Esophagus muscularis mucosa (tissue), 4 donors: ENCODE results near the gene EIF4EBP2. TPM values are rescaled to one million over a fixed set of nuclear protein-coding genes. Genes with fewer than 3 reads are reported as not detected.

Source experiments
- DNase-seq: peaks from one replicate; pipeline ENCODE4 v3.0.0-alpha.2; 2017; ENCODE audit errors: extremely low spot score
- H3K27ac ChIP-seq, 4 donors: fragments of 200-600 bp; sonication (generic); replicated peaks in 1 of 4; 1 replicate in 3 of 4; 2 replicates in 1 of 4; pipeline ENCODE4 v1.5.1; 2016 to 2019; ENCODE audit warnings: mild to moderate bottlenecking in 1 of 4
- H3K27me3 ChIP-seq, 4 donors: fragments of 200-600 bp; sonication (generic); one replicate each; pipeline versions ENCODE4 v1.5.1 to v1.6.0; 2016 to 2019
- H3K36me3 ChIP-seq, 4 donors: fragments of 200-600 bp; sonication (generic); one replicate each; pipeline ENCODE4 v1.5.1; 2016 to 2019
- H3K4me1 ChIP-seq, 4 donors: fragments of 200-600 bp; sonication (generic); one replicate each; pipeline ENCODE4 v1.5.1; 2016 to 2019
- H3K4me3 ChIP-seq, 4 donors: fragments of 200-600 bp; sonication (generic); 1 replicate in 2 of 4; 2 replicates in 2 of 4; pipeline ENCODE4 v1.5.1; 2016 to 2019; ENCODE audit warnings: mild to moderate bottlenecking in 4 of 4, moderate library complexity in 1 of 4
- H3K9me3 ChIP-seq, 4 donors: fragments of 200-600 bp; sonication (generic); 1 replicate in 3 of 4; 2 replicates in 1 of 4; pipeline ENCODE4 v1.5.1; 2016 to 2019
- EP300 ChIP-seq: sonication (generic); formaldehyde crosslinking; IDR thresholded peaks from one replicate; pipeline ENCODE4 v1.6.1; 2017; ENCODE audit warnings: antibody characterized with exemption
- POLR2A ChIP-seq: fragments of 450-650 bp; IDR thresholded peaks from one replicate; pipeline ENCODE4 v1.6.1; 2017; ENCODE audit warnings: antibody characterized with exemption, moderate library complexity, mild to moderate bottlenecking, low read depth
- POLR2AphosphoS5 ChIP-seq, 2 donors: sonication (generic); formaldehyde crosslinking; IDR thresholded peaks; one replicate each; pipeline ENCODE4 v1.6.1; 2017; ENCODE audit warnings: antibody characterized with exemption in 2 of 2
- WGBS: methylation state at CpG from one replicate; pipeline ENCODE4 v1.1.5; 2018; 5-methylcytosine and 5-hydroxymethylcytosine counted together
- intact Hi-C: fragments of 100-400 bp; cut with DNase I; formaldehyde crosslinking; loops from one replicate; pipeline ENCODE4 v1.15.1; 2023
- total RNA-seq, 4 donors: library from RNA; depleted of rRNA; stranded (reverse); fragments of >200 nt; gene quantifications; one replicate each; pipeline versions ENCODE4 v1.1.0 to v1.2.1, GENCODE V29; 2016
- TF ChIP-seq, protein P1 (sequence below), 3 experiments: fragments of 200-600 bp in 2 of 3; fragments of 450-650 bp in 1 of 3; sonication (generic) in 2 of 3; IDR thresholded peaks; one replicate each; pipeline ENCODE4 v1.5.1; 2017 to 2019; ENCODE audit warnings: antibody characterized with exemption in 3 of 3, mild to moderate bottlenecking in 2 of 3, moderate library complexity in 1 of 3

Gene EIF4EBP2
- total RNA-seq, 4 donors from 2014 or later, result 73.6 to 99.9 (median 78.4) TPM

DNA sequence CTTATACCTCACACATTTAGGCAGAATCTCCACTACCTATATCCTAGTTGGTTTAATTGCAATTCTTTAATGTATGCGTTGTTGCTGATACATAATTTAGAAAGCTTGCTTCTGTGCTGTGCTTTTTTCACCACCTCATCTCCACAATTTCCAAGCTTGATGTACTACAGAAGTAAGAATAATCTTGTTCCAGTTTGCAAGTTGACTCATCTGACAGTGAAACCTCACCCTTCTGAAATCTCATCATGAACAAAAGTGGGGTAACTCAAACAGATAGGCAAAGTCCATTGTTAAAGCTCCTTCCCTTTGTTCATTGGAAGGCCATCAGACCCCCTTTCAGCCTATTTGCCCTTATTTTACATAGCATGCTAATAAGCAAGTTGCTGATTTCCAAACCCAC is 13.6 kb downstream of the EIF4EBP2 start:
- peaks cover 9 to 36% (median 34%) of the 10 kb centered on the region in 4 donors for H3K4me1 ChIP-seq
- no peak for DNase-seq
- H3K27me3 ChIP-seq, result no peaks in the 10 kb centered on the region
- no peak overlapping the region for H3K4me3 ChIP-seq
- intact Hi-C loops, result no loop called here
- 100% methylated on average over 1 of the region's 1 CpG for WGBS
- TF ChIP-seq, protein P1, sequence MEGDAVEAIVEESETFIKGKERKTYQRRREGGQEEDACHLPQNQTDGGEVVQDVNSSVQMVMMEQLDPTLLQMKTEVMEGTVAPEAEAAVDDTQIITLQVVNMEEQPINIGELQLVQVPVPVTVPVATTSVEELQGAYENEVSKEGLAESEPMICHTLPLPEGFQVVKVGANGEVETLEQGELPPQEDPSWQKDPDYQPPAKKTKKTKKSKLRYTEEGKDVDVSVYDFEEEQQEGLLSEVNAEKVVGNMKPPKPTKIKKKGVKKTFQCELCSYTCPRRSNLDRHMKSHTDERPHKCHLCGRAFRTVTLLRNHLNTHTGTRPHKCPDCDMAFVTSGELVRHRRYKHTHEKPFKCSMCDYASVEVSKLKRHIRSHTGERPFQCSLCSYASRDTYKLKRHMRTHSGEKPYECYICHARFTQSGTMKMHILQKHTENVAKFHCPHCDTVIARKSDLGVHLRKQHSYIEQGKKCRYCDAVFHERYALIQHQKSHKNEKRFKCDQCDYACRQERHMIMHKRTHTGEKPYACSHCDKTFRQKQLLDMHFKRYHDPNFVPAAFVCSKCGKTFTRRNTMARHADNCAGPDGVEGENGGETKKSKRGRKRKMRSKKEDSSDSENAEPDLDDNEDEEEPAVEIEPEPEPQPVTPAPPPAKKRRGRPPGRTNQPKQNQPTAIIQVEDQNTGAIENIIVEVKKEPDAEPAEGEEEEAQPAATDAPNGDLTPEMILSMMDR (IDR thresholded peaks at IDR 0.05), result no peak
- no peak for TF ChIP-seq POLR2A
- no peak for TF ChIP-seq EP300
- TF ChIP-seq POLR2AphosphoS5 (IDR thresholded peaks at IDR 0.05), result no peak
- H3K9me3 ChIP-seq, result no peaks in the 10 kb centered on the region
- peak overlapping the region in 1 of 4 donors; percentile 11 for H3K27ac ChIP-seq
- H3K36me3 ChIP-seq, result peaks cover 25 to 39% (median 31%) of the 10 kb centered on the region in 4 donors

DNA sequence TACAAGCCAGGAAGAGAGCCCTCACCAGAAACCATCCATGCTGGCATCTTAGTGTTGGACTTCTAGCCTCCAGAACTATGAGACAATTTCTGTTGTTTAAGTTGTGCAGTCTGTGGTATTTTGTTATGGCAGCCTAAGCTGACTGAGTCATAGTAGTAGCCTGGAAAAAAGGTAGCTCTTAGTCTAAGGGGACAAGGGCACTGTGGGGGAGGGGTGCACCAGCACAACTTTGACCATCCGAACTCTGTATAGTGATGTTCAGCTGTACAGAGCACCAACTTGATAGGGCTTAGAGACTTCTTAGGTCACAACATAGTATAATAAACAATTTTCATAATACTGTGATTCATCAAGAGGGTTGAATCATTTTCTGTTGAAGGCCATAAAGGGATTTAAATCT is 14.3 kb downstream of the EIF4EBP2 start:
- Histone ChIP-seq H3K4me1 (peaks cover 8 to 35% (median 27%) of the 10 kb centered on the region in 4 donors), H3K36me3 (peaks cover 25 to 42% (median 37%) of the 10 kb centered on the region in 4 donors), H3K9me3 (no peaks in the 10 kb centered on the region), H3K27me3 (no peaks in the 10 kb centered on the region), H3K4me3 (no peak overlapping the region), H3K27ac (peak overlapping the region in 2 of 4 donors; percentile 7 to 11)
- TF ChIP-seq POLR2A (no peak), POLR2AphosphoS5 (IDR thresholded peaks at IDR 0.05) (peak in 1 of 2 donors; percentile 23)
- TF ChIP-seq, protein P1 (IDR thresholded peaks at IDR 0.05), result no peak
- no peak for DNase-seq
- intact Hi-C loops, result no loop called here
- 71% methylated on average over 1 of the region's 1 CpG for WGBS

DNA sequence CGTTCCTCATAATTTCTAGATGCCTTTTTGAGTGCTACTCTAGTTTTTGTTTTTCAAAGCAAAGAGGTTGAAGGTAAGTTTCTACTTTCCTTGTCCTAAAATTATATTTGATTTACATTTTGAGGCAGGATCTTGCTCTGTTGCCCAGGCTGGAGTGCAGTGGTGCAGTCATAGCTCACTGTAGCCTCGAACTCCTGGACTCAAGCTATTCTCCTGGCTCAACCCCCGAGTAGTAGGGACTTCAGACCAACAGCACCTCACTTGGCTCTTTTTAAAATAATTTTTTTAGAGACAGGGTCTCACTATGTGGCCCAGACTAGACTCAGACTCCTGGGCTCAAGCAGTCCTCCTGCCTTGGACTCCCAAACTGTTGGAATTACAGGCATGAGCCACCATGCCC is 14.8 kb downstream of the EIF4EBP2 start:
- Histone ChIP-seq H3K9me3 (no peaks in the 10 kb centered on the region), H3K27ac (no peak overlapping the region), H3K36me3 (peaks cover 25 to 47% (median 42%) of the 10 kb centered on the region in 4 donors), H3K4me1 (peaks cover 12 to 36% (median 24%) of the 10 kb centered on the region in 4 donors), H3K4me3 (no peak overlapping the region), H3K27me3 (no peaks in the 10 kb centered on the region)
- no peak for DNase-seq
- 92% methylated on average over 3 of the region's 3 CpGs for WGBS
- no peak for TF ChIP-seq POLR2AphosphoS5 (IDR thresholded peaks at IDR 0.05)
- no peak for TF ChIP-seq POLR2A
- no peak for TF ChIP-seq EP300
- TF ChIP-seq, protein P1 (IDR thresholded peaks at IDR 0.05), result no peak
- intact Hi-C loops, result no loop called here

DNA sequence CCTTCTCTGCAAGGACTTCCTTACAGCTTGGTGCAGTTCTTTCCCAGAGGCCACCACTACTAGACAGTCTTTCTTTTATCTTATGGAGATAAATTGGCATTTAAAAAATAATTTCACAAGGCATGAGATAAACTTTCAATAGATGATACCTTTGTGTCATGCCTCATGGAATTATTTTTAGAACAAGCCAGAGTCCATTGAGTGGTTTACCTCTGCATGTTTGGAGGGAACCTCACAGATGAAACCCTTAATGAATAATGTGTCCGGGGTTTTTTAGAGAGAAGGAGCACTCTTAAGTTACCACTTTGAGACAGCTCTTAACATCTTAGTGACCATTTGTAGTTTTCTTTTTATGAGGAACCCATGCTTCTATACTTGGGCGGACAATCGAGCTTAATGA is 20.4 kb downstream of the EIF4EBP2 start:
- H3K36me3 ChIP-seq, result peaks cover 46 to 99% (median 93%) of the 10 kb centered on the region in 4 donors
- WGBS, result 83% methylated on average over 3 of the region's 3 CpGs

More for the DNA sequence above, 20.4 kb downstream of the EIF4EBP2 start:
- no peaks in the 10 kb centered on the region for H3K27me3 ChIP-seq
- no peak overlapping the region for H3K4me3 ChIP-seq
- H3K4me1 ChIP-seq, result peaks cover 0 to 39% (median 15%) of the 10 kb centered on the region in 4 donors
- DNase-seq, result no peak
- H3K9me3 ChIP-seq, result no peaks in the 10 kb centered on the region
- TF ChIP-seq POLR2A, result no peak
- no peak for TF ChIP-seq POLR2AphosphoS5 (IDR thresholded peaks at IDR 0.05)
- no peak for TF ChIP-seq EP300
- TF ChIP-seq, protein P1 (IDR thresholded peaks at IDR 0.05), result no peak
- H3K27ac ChIP-seq, result no peak overlapping the region
- intact Hi-C loops, result no loop called here
